ENCODE results near the gene ERICH6B.

Gene ERICH6B

GRCh38 chr13:45537516-45537915 lies 78.0 kb downstream of the ERICH6B start:
- H3K4me2 ChIP-seq (ENCODE audit: insufficient read depth, low read length), result no peak overlapping the region
- no peak overlapping the region for H3K27ac ChIP-seq (ENCODE audit: low read length)
- H3K27me3 ChIP-seq (ENCODE audit: insufficient read depth, low read length, poor library complexity), result no peaks in the 10 kb centered on the region
- H3K4me3 ChIP-seq (ENCODE audit: low read depth in 1 of 2, low read length in 2 of 2), result no peak overlapping the region
- no peaks in the 10 kb centered on the region for H3K79me2 ChIP-seq (ENCODE audit: insufficient read depth, low read length)
- H3K9ac ChIP-seq (ENCODE audit: low read depth, low read length), result no peak overlapping the region
- H3K4me1 ChIP-seq (ENCODE audit: insufficient read depth, low read length), result no peaks in the 10 kb centered on the region
- H3K36me3 ChIP-seq (ENCODE audit: insufficient read depth, low read length), result peaks cover 32% of the 10 kb centered on the region
- no peak overlapping the region for H2AFZ ChIP-seq (ENCODE audit: low read depth, low read length)
- DNase-seq (no peak), ATAC-seq (ENCODE audit: insufficient read depth, low read depth) (no peak)
- no peaks in the 10 kb centered on the region for H4K20me1 ChIP-seq (ENCODE audit: insufficient read depth, low read length)
- no peak for TF ChIP-seq EZH2 (IDR thresholded peaks at IDR 0.05; ENCODE audit: borderline replicate concordance, low read depth, low read length, severe bottlenecking)
- TF ChIP-seq, protein P1, sequence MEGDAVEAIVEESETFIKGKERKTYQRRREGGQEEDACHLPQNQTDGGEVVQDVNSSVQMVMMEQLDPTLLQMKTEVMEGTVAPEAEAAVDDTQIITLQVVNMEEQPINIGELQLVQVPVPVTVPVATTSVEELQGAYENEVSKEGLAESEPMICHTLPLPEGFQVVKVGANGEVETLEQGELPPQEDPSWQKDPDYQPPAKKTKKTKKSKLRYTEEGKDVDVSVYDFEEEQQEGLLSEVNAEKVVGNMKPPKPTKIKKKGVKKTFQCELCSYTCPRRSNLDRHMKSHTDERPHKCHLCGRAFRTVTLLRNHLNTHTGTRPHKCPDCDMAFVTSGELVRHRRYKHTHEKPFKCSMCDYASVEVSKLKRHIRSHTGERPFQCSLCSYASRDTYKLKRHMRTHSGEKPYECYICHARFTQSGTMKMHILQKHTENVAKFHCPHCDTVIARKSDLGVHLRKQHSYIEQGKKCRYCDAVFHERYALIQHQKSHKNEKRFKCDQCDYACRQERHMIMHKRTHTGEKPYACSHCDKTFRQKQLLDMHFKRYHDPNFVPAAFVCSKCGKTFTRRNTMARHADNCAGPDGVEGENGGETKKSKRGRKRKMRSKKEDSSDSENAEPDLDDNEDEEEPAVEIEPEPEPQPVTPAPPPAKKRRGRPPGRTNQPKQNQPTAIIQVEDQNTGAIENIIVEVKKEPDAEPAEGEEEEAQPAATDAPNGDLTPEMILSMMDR (IDR thresholded peaks at IDR 0.05; ENCODE audit: borderline replicate concordance, extremely low read depth, low read length, poor library complexity, severe bottlenecking), result no peak
- no peaks in the 10 kb centered on the region for H3K9me3 ChIP-seq (ENCODE audit: insufficient read depth, low read length, severe bottlenecking)

GRCh38 chr13:45536224-45536623 lies 79.3 kb downstream of the ERICH6B start:
- Histone ChIP-seq H3K4me1 (ENCODE audit: insufficient read depth, low read length) (no peaks in the 10 kb centered on the region), H3K4me3 (ENCODE audit: low read depth in 1 of 2, low read length in 2 of 2) (no peak overlapping the region), H3K9me3 (ENCODE audit: insufficient read depth, low read length, severe bottlenecking) (no peaks in the 10 kb centered on the region), H3K36me3 (ENCODE audit: insufficient read depth, low read length) (peaks cover 39% of the 10 kb centered on the region), H4K20me1 (ENCODE audit: insufficient read depth, low read length) (no peaks in the 10 kb centered on the region), H3K9ac (ENCODE audit: low read depth, low read length) (no peak overlapping the region), H3K27ac (ENCODE audit: low read length) (no peak overlapping the region), H3K4me2 (ENCODE audit: insufficient read depth, low read length) (no peak overlapping the region), H3K79me2 (ENCODE audit: insufficient read depth, low read length) (no peaks in the 10 kb centered on the region), H3K27me3 (ENCODE audit: insufficient read depth, low read length, poor library complexity) (no peaks in the 10 kb centered on the region), H2AFZ (ENCODE audit: low read depth, low read length) (no peak overlapping the region)
- DNase-seq, result no peak
- TF ChIP-seq, protein P1 (IDR thresholded peaks at IDR 0.05; ENCODE audit: borderline replicate concordance, extremely low read depth, low read length, poor library complexity, severe bottlenecking), result no peak
- TF ChIP-seq EZH2 (IDR thresholded peaks at IDR 0.05; ENCODE audit: borderline replicate concordance, low read depth, low read length, severe bottlenecking), result no peak
- ATAC-seq (ENCODE audit: insufficient read depth, low read depth), result no peak

- Histone ChIP-seq H3K4me2 (ENCODE audit: insufficient read depth, low read length) (no peak overlapping the region), H3K9me3 (ENCODE audit: insufficient read depth, low read length, severe bottlenecking) (no peaks in the 10 kb centered on the region), H3K36me3 (ENCODE audit: insufficient read depth, low read length) (peaks cover 53% of the 10 kb centered on the region), H3K4me1 (ENCODE audit: insufficient read depth, low read length) (no peaks in the 10 kb centered on the region), H3K4me3 (ENCODE audit: low read depth in 1 of 2, low read length in 2 of 2) (no peak overlapping the region), H3K9ac (ENCODE audit: low read depth, low read length) (no peak overlapping the region), H3K79me2 (ENCODE audit: insufficient read depth, low read length) (no peaks in the 10 kb centered on the region), H3K27ac (ENCODE audit: low read length) (no peak overlapping the region), H3K27me3 (ENCODE audit: insufficient read depth, low read length, poor library complexity) (no peaks in the 10 kb centered on the region), H2AFZ (ENCODE audit: low read depth, low read length) (no peak overlapping the region), H4K20me1 (ENCODE audit: insufficient read depth, low read length) (no peaks in the 10 kb centered on the region)
- DNase-seq (no peak), ATAC-seq (ENCODE audit: insufficient read depth, low read depth) (no peak)
- no peak for TF ChIP-seq EZH2 (IDR thresholded peaks at IDR 0.05; ENCODE audit: borderline replicate concordance, low read depth, low read length, severe bottlenecking)
- TF ChIP-seq, protein P1 (IDR thresholded peaks at IDR 0.05; ENCODE audit: borderline replicate concordance, extremely low read depth, low read length, poor library complexity, severe bottlenecking), result no peak
These were observed 80.9 kb downstream of the ERICH6B start for GRCh38 chr13:45534604-45535003.

DNA sequence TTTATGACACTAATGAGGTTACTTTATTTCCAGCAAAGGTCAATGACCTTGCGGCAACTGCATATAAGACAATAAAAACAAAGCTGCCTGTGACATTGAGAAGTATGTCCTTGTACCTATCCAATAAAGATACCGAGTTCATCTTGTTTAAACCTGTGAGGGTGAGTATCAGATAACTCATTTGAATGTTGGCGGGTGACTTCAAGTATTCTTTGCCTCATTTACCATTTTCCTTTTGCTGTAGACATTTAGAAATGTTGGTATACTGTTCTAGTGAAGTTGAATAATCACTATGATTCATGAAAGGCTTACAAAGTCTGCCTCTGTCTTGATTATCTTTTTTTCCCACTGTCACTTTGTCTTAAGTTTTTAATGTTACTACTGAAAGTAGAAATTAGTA lies 85.8 kb downstream of the ERICH6B start:
- TF ChIP-seq, protein P1 (IDR thresholded peaks at IDR 0.05; ENCODE audit: borderline replicate concordance, extremely low read depth, low read length, poor library complexity, severe bottlenecking), result no peak
- no peak for TF ChIP-seq EZH2 (IDR thresholded peaks at IDR 0.05; ENCODE audit: borderline replicate concordance, low read depth, low read length, severe bottlenecking)
- Histone ChIP-seq H3K4me3 (ENCODE audit: low read depth in 1 of 2, low read length in 2 of 2) (no peak overlapping the region), H2AFZ (ENCODE audit: low read depth, low read length) (no peak overlapping the region), H4K20me1 (ENCODE audit: insufficient read depth, low read length) (no peaks in the 10 kb centered on the region), H3K27ac (ENCODE audit: low read length) (no peak overlapping the region), H3K4me1 (ENCODE audit: insufficient read depth, low read length) (no peaks in the 10 kb centered on the region), H3K36me3 (ENCODE audit: insufficient read depth, low read length) (peaks cover 69% of the 10 kb centered on the region), H3K9me3 (ENCODE audit: insufficient read depth, low read length, severe bottlenecking) (no peaks in the 10 kb centered on the region), H3K9ac (ENCODE audit: low read depth, low read length) (no peak overlapping the region), H3K4me2 (ENCODE audit: insufficient read depth, low read length) (no peak overlapping the region), H3K27me3 (ENCODE audit: insufficient read depth, low read length, poor library complexity) (no peaks in the 10 kb centered on the region), H3K79me2 (ENCODE audit: insufficient read depth, low read length) (no peaks in the 10 kb centered on the region)
- DNase-seq, result no peak
- ATAC-seq (ENCODE audit: insufficient read depth, low read depth), result no peak

Data from DND-41 (cell line).